Ovary (tissue), 9 donors: ENCODE measurements around the gene MYO5C. TPM values are rescaled to one million over a fixed set of nuclear protein-coding genes. Genes with fewer than 3 reads are reported as not detected.
"Not testable (repeated sequence)": the region's sequence is repeated elsewhere in the genome, so short reads cannot be mapped to it uniquely, and the experiment has no call there.

ENCODE experiments used
- DNase-seq, 5 donors: peaks; one replicate each; pipeline ENCODE4 v3.0.0-alpha.2; 2019 to 2020
- H3K27ac ChIP-seq, 2 donors: fragments of 200-600 bp; one replicate each; pipeline versions ENCODE4 v1.5.1 to v1.8.0; 2019 to 2022
- H3K27me3 ChIP-seq: fragments of 200-600 bp; one replicate; pipeline ENCODE4 v1.8.0; 2022
- H3K36me3 ChIP-seq: fragments of 200-600 bp; sonication (generic); one replicate; pipeline ENCODE4 v1.5.1; 2019
- H3K4me1 ChIP-seq: one replicate; pipeline ENCODE4 v1.8.1; 2013; ENCODE audit warnings: mild to moderate bottlenecking, moderate library complexity; ENCODE audit not compliant: insufficient read depth
- H3K4me3 ChIP-seq: fragments of 200-600 bp; sonication (generic); one replicate; pipeline ENCODE4 v1.5.1; 2017
- H3K9me3 ChIP-seq, 2 donors: fragments of 200-600 bp in 1 of 2; sonication (generic) in 1 of 2; one replicate each; pipeline versions ENCODE4 v1.5.1 to v1.8.1; 2013 to 2019; ENCODE audit warnings: mild to moderate bottlenecking in 1 of 2, moderate library complexity in 1 of 2
- CTCF ChIP-seq, 3 donors: fragments of 450-650 bp in 2 of 3; fragments of 200-600 bp in 1 of 3; IDR thresholded peaks; one replicate each; pipeline versions ENCODE4 v1.5.1 to v1.8.0; 2016 to 2022; ENCODE audit warnings: antibody characterized with exemption in 3 of 3, mild to moderate bottlenecking in 1 of 3
- EP300 ChIP-seq: sonication (generic); formaldehyde crosslinking; IDR thresholded peaks from one replicate; pipeline ENCODE4 v1.6.1; 2017; ENCODE audit warnings: antibody characterized with exemption
- POLR2A ChIP-seq: fragments of 450-650 bp; IDR thresholded peaks from one replicate; pipeline ENCODE4 v1.6.1; 2017; ENCODE audit warnings: antibody characterized with exemption, mild to moderate bottlenecking, moderate library complexity
- WGBS, 3 donors: extraction: QIAGEN DNeasy Blood & Tissue Kit in 1 of 3; methylation state at CpG; one replicate each; pipeline versions ENCODE4 v1.1.5 to v1.1.7; 2013 to 2017; 5-methylcytosine and 5-hydroxymethylcytosine counted together
- intact Hi-C, 4 donors: fragments of 100-400 bp; cut with DNase I; formaldehyde crosslinking; loops; one replicate each; pipeline versions ENCODE4 v1.11.0 to v1.15.1; 2022 to 2023
- polyA plus RNA-seq, 2 donors: library from polyadenylated mRNA; stranded (reverse); fragments of 200-250 nt in 1 of 2; fragments of 350-450 nt in 1 of 2; fragmentation: Illumina TruSeq in 1 of 2; extraction: RNeasy Lipid Tissue Mini Kit (QIAGEN cat#74804) in 1 of 2; gene quantifications; one replicate each; pipeline ENCODE4 v1.2.3, GENCODE V29; 2013 to 2014
- total RNA-seq, 7 donors: library from RNA; depleted of rRNA in 2 of 7; stranded (reverse); fragments of >200 nt in 2 of 7; fragmentation: NEBNext Ultra II Directional in 3 of 7; extraction: Animal tissue kit (Norgen Biotek cat#: 25700) in 3 of 7; gene quantifications; one replicate each; pipeline versions ENCODE4 v1.1.0 to v1.2.4, GENCODE V29; 2016 to 2023
- donor health status: DM: no; HTN: no; CAD: no; lungs with moderate emphysema.
- donor health status: DM: no; HTN: no; CAD: no.
- donor health status: Bipolar disorder and iron deficiency.
- donor health status: DM: yes; HTN: yes; CAD: no.
- donor health status: DM: no; HTN: no; CAD: no.
- donor health status: DM: yes; HTN: yes; CAD: no.

MYO5C gene
- total and polyA plus RNA-seq, 9 donors: 1.1 to 23.6 (median 7.1) TPM

GRCh38 chr15:52178765-52179164, 116.8 kb downstream of the MYO5C start:
- TF ChIP-seq CTCF (IDR thresholded peaks at IDR 0.05) (no peak), POLR2A (no peak), EP300 (no peak)
- Histone ChIP-seq H3K4me3 (peak overlapping the region; percentile 75), H3K27ac (peak overlapping the region; percentile 94 to 98), H3K27me3 (no peaks in the 10 kb centered on the region), H3K36me3 (no peaks in the 10 kb centered on the region), H3K4me1 (peaks cover 2% of the 10 kb centered on the region), H3K9me3 (no peaks in the 10 kb centered on the region)
- intact Hi-C loops: no loop called here
- DNase-seq: peak; percentile 39 to 66 (median 63)
- WGBS, 3 donors: 10 to 14% (median 12%) methylated on average over 10 of the region's 10 CpGs

GRCh38 chr15:52172869-52173268, 122.7 kb downstream of the MYO5C start:
- H3K27ac ChIP-seq: no peak overlapping the region
- H3K27me3 ChIP-seq: no peaks in the 10 kb centered on the region
- no peak for DNase-seq
- no peaks in the 10 kb centered on the region for H3K4me1 ChIP-seq
- intact Hi-C loops: no loop called here
- H3K9me3 ChIP-seq: no peaks in the 10 kb centered on the region
- WGBS, 3 donors: 72 to 88% (median 84%) methylated on average over 2 of the region's 2 CpGs
- H3K36me3 ChIP-seq: no peaks in the 10 kb centered on the region
- no peak overlapping the region for H3K4me3 ChIP-seq
- TF ChIP-seq POLR2A: no peak
- no peak for TF ChIP-seq EP300
- TF ChIP-seq CTCF (IDR thresholded peaks at IDR 0.05): no peak

GRCh38 chr15:52171807-52172206, 123.8 kb downstream of the MYO5C start:
- Histone ChIP-seq H3K36me3 (no peaks in the 10 kb centered on the region), H3K27me3 (no peaks in the 10 kb centered on the region), H3K4me3 (no peak overlapping the region), H3K27ac (peak overlapping the region in 1 of 2 donors; percentile 20), H3K9me3 (no peaks in the 10 kb centered on the region), H3K4me1 (no peaks in the 10 kb centered on the region)
- no peak for DNase-seq
- 0 to 4% (median 0%) methylated on average over 1 of the region's 1 CpG for WGBS, 3 donors
- TF ChIP-seq CTCF (IDR thresholded peaks at IDR 0.05) (no peak), POLR2A (no peak), EP300 (no peak)
- intact Hi-C loops: no loop called here

- H3K27ac ChIP-seq: peak overlapping the region in 1 of 2 donors; percentile 20
- intact Hi-C loops: no loop called here
- H3K9me3 ChIP-seq: no peaks in the 10 kb centered on the region
- H3K4me1 ChIP-seq: no peaks in the 10 kb centered on the region
- TF ChIP-seq POLR2A (no peak), CTCF (IDR thresholded peaks at IDR 0.05) (no peak), EP300 (no peak)
- H3K36me3 ChIP-seq: no peaks in the 10 kb centered on the region
- no peak for DNase-seq
- no peak overlapping the region for H3K4me3 ChIP-seq
- no peaks in the 10 kb centered on the region for H3K27me3 ChIP-seq
- 4 to 5% (median 4%) methylated on average over 4 of the region's 4 CpGs for WGBS, 3 donors
These were observed 124.2 kb downstream of the MYO5C start for GRCh38 chr15:52171386-52171785.

GRCh38 chr15:52170199-52170598, 125.4 kb downstream of the MYO5C start:
- H3K4me1 ChIP-seq, H3K36me3 ChIP-seq, DNase-seq, H3K27ac ChIP-seq, H3K4me3 ChIP-seq, H3K9me3 ChIP-seq, H3K27me3 ChIP-seq, intact Hi-C loops: not testable (repeated sequence)
- 91 to 98% (median 95%) methylated on average over 3 of the region's 3 CpGs for WGBS, 3 donors

- DNase-seq, H3K36me3 ChIP-seq, H3K4me1 ChIP-seq, H3K27me3 ChIP-seq, H3K27ac ChIP-seq, H3K9me3 ChIP-seq, H3K4me3 ChIP-seq, intact Hi-C loops: not testable (repeated sequence)
- 88 to 92% (median 88%) methylated on average over 5 of the region's 5 CpGs for WGBS, 3 donors
These were observed 130.0 kb downstream of the MYO5C start for GRCh38 chr15:52165494-52166131.
